GM23338 (cell line): Measurements from ENCODE around the gene TFIP11. TPM values are rescaled to one million over a fixed set of nuclear protein-coding genes. Genes with fewer than 3 reads are reported as not detected.

Experiments
- ATAC-seq: fragments of 200-7000 bp; cut with Tn5 transposase; 3 replicates; pipeline ENCODE4 v1.9.1; 2020
- DNase-seq: peaks from one replicate; pipeline ENCODE4 v3.0.0-alpha.2; 2015; ENCODE audit warnings: low spot score
- H2AFZ ChIP-seq: fragments of 200-600 bp; sonication (generic); 2 replicates; pipeline ENCODE4 v1.8.0; 2016; ENCODE audit warnings: antibody characterized with exemption, mild to moderate bottlenecking, moderate library complexity
- H3F3A ChIP-seq: fragments of 200-600 bp; sonication (generic); replicated peaks from 2 replicates; pipeline ENCODE4 v1.8.0; 2017; ENCODE audit warnings: antibody characterized with exemption, mixed run types, low read depth
- H3K27ac ChIP-seq: fragments of 200-600 bp; sonication (generic); 2 replicates; pipeline ENCODE4 v1.6.1; 2016; ENCODE audit warnings: low read depth
- H3K27me3 ChIP-seq: fragments of 200-600 bp; sonication (generic); 2 replicates; pipeline ENCODE4 v1.8.0; 2016; ENCODE audit warnings: mild to moderate bottlenecking, mixed run types, moderate library complexity; ENCODE audit not compliant: insufficient read depth
- H3K36me3 ChIP-seq: fragments of 200-600 bp; sonication (generic); 2 replicates; pipeline ENCODE4 v1.8.0; 2016; ENCODE audit warnings: mild to moderate bottlenecking; ENCODE audit not compliant: insufficient read depth
- H3K4me1 ChIP-seq: fragments of 200-600 bp; sonication (generic); 2 replicates; pipeline ENCODE4 v1.8.0; 2016; ENCODE audit warnings: mild to moderate bottlenecking, moderate library complexity; ENCODE audit not compliant: insufficient read depth
- H3K4me2 ChIP-seq: fragments of 200-600 bp; sonication (generic); 2 replicates; pipeline ENCODE4 v1.7.1; 2017; ENCODE audit warnings: mixed run types
- H3K4me3 ChIP-seq: fragments of 200-600 bp; sonication (generic); 2 replicates; pipeline ENCODE4 v1.6.1; 2016; ENCODE audit warnings: mixed run types
- H3K79me2 ChIP-seq: fragments of 200-600 bp; sonication (generic); replicated peaks from 2 replicates; pipeline ENCODE4 v1.8.0; 2017; ENCODE audit warnings: mild to moderate bottlenecking; ENCODE audit not compliant: insufficient read depth
- H3K9me2 ChIP-seq: fragments of 200-600 bp; sonication (generic); 2 replicates; pipeline ENCODE4 v1.8.0; 2017; ENCODE audit not compliant: insufficient read depth
- H4K20me1 ChIP-seq: fragments of 200-600 bp; sonication (generic); replicated peaks from 2 replicates; pipeline ENCODE4 v1.8.0; 2017; ENCODE audit warnings: mild to moderate bottlenecking; ENCODE audit not compliant: insufficient read depth
- H3K27ac Mint-ChIP-seq: 2 replicates; pipeline ENCODE4 v1.8.0; 2020; ENCODE audit warnings: inconsistent platforms, mild to moderate bottlenecking, moderate library complexity, mixed read lengths
- H3K27me3 Mint-ChIP-seq: 3 replicates; pipeline ENCODE4 v1.8.0; 2022; ENCODE audit warnings: low read depth, mild to moderate bottlenecking, moderate library complexity, mixed read lengths, inconsistent platforms; ENCODE audit not compliant: insufficient read depth, poor library complexity
- H3K36me3 Mint-ChIP-seq: 3 replicates; pipeline ENCODE4 v1.8.0; 2021; ENCODE audit warnings: low read depth, mild to moderate bottlenecking, inconsistent platforms, moderate library complexity, mixed read lengths
- H3K4me1 Mint-ChIP-seq: 3 replicates; pipeline ENCODE4 v1.8.0; 2020; ENCODE audit warnings: mild to moderate bottlenecking, inconsistent platforms, mixed read lengths
- H3K4me3 Mint-ChIP-seq: 3 replicates; pipeline ENCODE4 v1.8.0; 2021; ENCODE audit warnings: moderate library complexity, mild to moderate bottlenecking, inconsistent platforms, mixed read lengths
- H3K9me3 Mint-ChIP-seq: 3 replicates; pipeline ENCODE4 v1.8.0; 2020; ENCODE audit warnings: moderate library complexity, mild to moderate bottlenecking, inconsistent platforms, mixed read lengths
- CREB1 ChIP-seq: fragments of 250-450 bp; sonication (Bioruptor Pico); IDR thresholded peaks from 2 replicates; pipeline ENCODE4 v1.5.0; 2020; ENCODE audit warnings: low read depth, mild to moderate bottlenecking, moderate library complexity
- EZH2 ChIP-seq: fragments of 200-600 bp; sonication (generic); IDR thresholded peaks from one replicate; pipeline ENCODE4 v1.8.0; 2017; ENCODE audit warnings: antibody characterized with exemption, mild to moderate bottlenecking, low read depth; ENCODE audit not compliant: unreplicated experiment
- EZH2phosphoT487 ChIP-seq: fragments of 200-600 bp; sonication (generic); IDR thresholded peaks from one replicate; pipeline ENCODE4 v1.8.1; 2018; ENCODE audit warnings: antibody characterized with exemption; ENCODE audit not compliant: unreplicated experiment
- JUNB ChIP-seq: IDR thresholded peaks from one replicate; pipeline ENCODE4 v1.6.1; 2016; ENCODE audit warnings: antibody characterized with exemption; ENCODE audit not compliant: unreplicated experiment
- NANOG ChIP-seq: IDR thresholded peaks from 2 replicates; pipeline ENCODE4 v1.6.1; 2016; ENCODE audit warnings: antibody characterized with exemption, borderline replicate concordance
- POLR2AphosphoS5 ChIP-seq: IDR thresholded peaks from 2 replicates; pipeline ENCODE4 v1.6.1; 2016; ENCODE audit warnings: antibody characterized with exemption, low read depth
- STAT1 ChIP-seq: IDR thresholded peaks from one replicate; pipeline ENCODE4 v1.6.1; 2016; ENCODE audit warnings: antibody characterized with exemption; ENCODE audit not compliant: unreplicated experiment
- ZNF114 ChIP-seq: fragments of 250-450 bp; sonication (Bioruptor Pico); IDR thresholded peaks from 2 replicates; pipeline ENCODE4 v1.5.0; 2020; ENCODE audit warnings: mild to moderate bottlenecking, moderate library complexity
- ZNF331 ChIP-seq: fragments of 250-450 bp; sonication (Bioruptor Pico); IDR thresholded peaks from 2 replicates; pipeline ENCODE4 v1.5.0; 2020; ENCODE audit warnings: low read depth, mild to moderate bottlenecking, moderate library complexity
- polyA plus RNA-seq: library from polyadenylated mRNA; unstranded; fragments of >200 nt; fragmentation: Nextera tagmentation; extraction: Ambion mirVana; gene quantifications from 2 replicates; pipeline ENCODE4 v1.2.1, GENCODE V29; 2016
- total RNA-seq: library from RNA; depleted of rRNA; stranded (reverse); fragments of >200 nt; shearing (Covaris generic); gene quantifications from 2 replicates; pipeline ENCODE4 v1.2.3, GENCODE V29; 2014
- TF ChIP-seq, protein P1 (sequence below): IDR thresholded peaks from 2 replicates; pipeline ENCODE4 v1.6.1; 2016; ENCODE audit warnings: antibody characterized with exemption
- TF ChIP-seq, protein P2 (sequence below), 2 experiments: fragments of 200-600 bp in 1 of 2; sonication (generic) in 1 of 2; conservative IDR thresholded peaks; 2 replicates each; pipeline versions ENCODE4 v1.5.1 to v1.6.1; 2016 to 2017; ENCODE audit warnings: antibody characterized with exemption in 2 of 2, low read depth in 2 of 2, mild to moderate bottlenecking in 2 of 2, moderate library complexity in 1 of 2
- TF ChIP-seq, protein P3 (sequence below): IDR thresholded peaks from one replicate; pipeline ENCODE4 v1.6.1; 2018; ENCODE audit warnings: antibody characterized with exemption; ENCODE audit not compliant: unreplicated experiment

TFIP11 gene
- total and polyA plus RNA-seq, 2 experiments from 2014 or later: 17.1 to 26.2 TPM

DNA sequence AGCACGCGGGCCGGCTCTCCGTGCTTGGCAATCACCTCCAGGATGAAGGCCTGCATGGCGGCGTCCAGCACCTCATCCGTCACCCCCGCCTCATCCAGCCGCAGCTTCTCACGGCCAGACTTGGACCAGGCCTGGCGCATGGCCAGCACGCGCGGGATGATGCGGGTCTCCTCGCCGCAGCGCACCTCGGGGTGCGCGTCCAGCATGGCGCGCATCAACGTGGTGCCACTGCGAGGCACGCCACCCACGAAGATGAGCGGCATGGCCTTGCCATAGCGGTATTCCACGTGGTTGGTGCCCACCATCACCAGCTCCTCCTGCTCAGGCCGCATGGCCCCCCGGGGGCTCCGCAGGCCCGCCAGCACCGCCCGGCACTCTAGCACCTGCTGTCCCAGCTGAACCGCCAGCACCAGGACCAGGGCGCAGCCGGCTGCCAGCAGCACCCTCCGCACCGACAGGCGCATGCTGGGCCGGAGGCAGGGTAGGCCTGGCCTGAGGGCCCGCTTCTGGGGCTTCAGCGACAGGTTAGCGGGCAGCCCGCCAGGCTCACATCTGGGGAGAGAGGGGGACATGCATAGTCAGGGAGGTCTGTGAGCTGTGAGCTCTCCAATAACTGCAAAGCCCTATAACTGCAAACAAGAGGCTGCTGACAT lies 29.0 kb upstream of the TFIP11 start:
- ATAC-seq (no peak), DNase-seq (no peak)
- H3K4me1 ChIP-seq: no peaks in the 10 kb centered on the region
- H3K4me2 ChIP-seq: no peak overlapping the region
- H3K9me3 Mint-ChIP-seq: no peaks in the 10 kb centered on the region
- peaks cover 16% of the 10 kb centered on the region for H4K20me1 ChIP-seq
- H3K36me3 Mint-ChIP-seq: peaks cover 46% of the 10 kb centered on the region
- H3K4me3 ChIP-seq: no peak overlapping the region
- no peak overlapping the region for H3K27ac ChIP-seq
- H3F3A ChIP-seq: peaks cover 17% of the 10 kb centered on the region; the same call in 1 of the 2 replicates
- H3K27me3 Mint-ChIP-seq: no peaks in the 10 kb centered on the region
- peaks cover 32% of the 10 kb centered on the region for H3K79me2 ChIP-seq
- no peak overlapping the region for H3K27ac Mint-ChIP-seq
- H3K27me3 ChIP-seq: no peaks in the 10 kb centered on the region
- peaks cover 2% of the 10 kb centered on the region; the same call in 1 of the 3 replicates for H3K4me1 Mint-ChIP-seq
- H3K4me3 Mint-ChIP-seq: no peak overlapping the region
- TF ChIP-seq POLR2AphosphoS5 (no peak), NANOG (no peak), JUNB (no peak), ZNF114 (CRISPR knock-in tag) (no peak), CREB1 (CRISPR knock-in tag) (no peak)
- peaks cover 30% of the 10 kb centered on the region for H3K36me3 ChIP-seq
- H2AFZ ChIP-seq: no peak overlapping the region
- H3K9me2 ChIP-seq: no peaks in the 10 kb centered on the region

DNA sequence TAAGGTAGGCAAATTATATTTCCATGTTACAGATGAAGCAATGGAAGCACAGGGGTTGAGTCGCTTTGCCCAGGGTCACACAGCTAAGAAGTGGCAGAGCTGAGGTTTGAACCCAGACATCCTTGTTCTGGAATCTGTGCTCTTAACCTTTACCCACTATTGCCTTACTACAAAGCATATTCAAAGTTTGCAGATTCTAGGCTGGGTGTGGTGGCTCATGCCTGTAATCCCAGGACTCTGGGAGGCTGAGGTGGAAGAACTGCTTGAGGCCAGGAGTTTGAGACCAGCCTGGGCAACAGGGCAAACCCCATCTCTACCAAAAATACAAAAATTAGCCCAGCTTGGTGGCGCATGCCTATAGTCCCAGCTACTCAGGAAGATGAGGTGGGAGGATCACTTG lies 27.8 kb upstream of the TFIP11 start:
- ATAC-seq: no peak
- peaks cover 21% of the 10 kb centered on the region for H3K79me2 ChIP-seq
- peaks cover 51% of the 10 kb centered on the region for H3K36me3 Mint-ChIP-seq
- TF ChIP-seq, protein P1, sequence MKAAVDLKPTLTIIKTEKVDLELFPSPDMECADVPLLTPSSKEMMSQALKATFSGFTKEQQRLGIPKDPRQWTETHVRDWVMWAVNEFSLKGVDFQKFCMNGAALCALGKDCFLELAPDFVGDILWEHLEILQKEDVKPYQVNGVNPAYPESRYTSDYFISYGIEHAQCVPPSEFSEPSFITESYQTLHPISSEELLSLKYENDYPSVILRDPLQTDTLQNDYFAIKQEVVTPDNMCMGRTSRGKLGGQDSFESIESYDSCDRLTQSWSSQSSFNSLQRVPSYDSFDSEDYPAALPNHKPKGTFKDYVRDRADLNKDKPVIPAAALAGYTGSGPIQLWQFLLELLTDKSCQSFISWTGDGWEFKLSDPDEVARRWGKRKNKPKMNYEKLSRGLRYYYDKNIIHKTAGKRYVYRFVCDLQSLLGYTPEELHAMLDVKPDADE: no peak
- TF ChIP-seq, protein P2, sequence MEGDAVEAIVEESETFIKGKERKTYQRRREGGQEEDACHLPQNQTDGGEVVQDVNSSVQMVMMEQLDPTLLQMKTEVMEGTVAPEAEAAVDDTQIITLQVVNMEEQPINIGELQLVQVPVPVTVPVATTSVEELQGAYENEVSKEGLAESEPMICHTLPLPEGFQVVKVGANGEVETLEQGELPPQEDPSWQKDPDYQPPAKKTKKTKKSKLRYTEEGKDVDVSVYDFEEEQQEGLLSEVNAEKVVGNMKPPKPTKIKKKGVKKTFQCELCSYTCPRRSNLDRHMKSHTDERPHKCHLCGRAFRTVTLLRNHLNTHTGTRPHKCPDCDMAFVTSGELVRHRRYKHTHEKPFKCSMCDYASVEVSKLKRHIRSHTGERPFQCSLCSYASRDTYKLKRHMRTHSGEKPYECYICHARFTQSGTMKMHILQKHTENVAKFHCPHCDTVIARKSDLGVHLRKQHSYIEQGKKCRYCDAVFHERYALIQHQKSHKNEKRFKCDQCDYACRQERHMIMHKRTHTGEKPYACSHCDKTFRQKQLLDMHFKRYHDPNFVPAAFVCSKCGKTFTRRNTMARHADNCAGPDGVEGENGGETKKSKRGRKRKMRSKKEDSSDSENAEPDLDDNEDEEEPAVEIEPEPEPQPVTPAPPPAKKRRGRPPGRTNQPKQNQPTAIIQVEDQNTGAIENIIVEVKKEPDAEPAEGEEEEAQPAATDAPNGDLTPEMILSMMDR (conservative IDR thresholded peaks at IDR 0.05; ENCODE audit: low read depth in 2 of 2): no peak
- TF ChIP-seq CREB1 (CRISPR knock-in tag): no peak
- TF ChIP-seq EZH2phosphoT487: no peak
- no peak for TF ChIP-seq ZNF331
- no peak for TF ChIP-seq EZH2
- no peak for TF ChIP-seq STAT1
- TF ChIP-seq ZNF114 (CRISPR knock-in tag): no peak
- no peak for TF ChIP-seq NANOG
- TF ChIP-seq, protein P3, sequence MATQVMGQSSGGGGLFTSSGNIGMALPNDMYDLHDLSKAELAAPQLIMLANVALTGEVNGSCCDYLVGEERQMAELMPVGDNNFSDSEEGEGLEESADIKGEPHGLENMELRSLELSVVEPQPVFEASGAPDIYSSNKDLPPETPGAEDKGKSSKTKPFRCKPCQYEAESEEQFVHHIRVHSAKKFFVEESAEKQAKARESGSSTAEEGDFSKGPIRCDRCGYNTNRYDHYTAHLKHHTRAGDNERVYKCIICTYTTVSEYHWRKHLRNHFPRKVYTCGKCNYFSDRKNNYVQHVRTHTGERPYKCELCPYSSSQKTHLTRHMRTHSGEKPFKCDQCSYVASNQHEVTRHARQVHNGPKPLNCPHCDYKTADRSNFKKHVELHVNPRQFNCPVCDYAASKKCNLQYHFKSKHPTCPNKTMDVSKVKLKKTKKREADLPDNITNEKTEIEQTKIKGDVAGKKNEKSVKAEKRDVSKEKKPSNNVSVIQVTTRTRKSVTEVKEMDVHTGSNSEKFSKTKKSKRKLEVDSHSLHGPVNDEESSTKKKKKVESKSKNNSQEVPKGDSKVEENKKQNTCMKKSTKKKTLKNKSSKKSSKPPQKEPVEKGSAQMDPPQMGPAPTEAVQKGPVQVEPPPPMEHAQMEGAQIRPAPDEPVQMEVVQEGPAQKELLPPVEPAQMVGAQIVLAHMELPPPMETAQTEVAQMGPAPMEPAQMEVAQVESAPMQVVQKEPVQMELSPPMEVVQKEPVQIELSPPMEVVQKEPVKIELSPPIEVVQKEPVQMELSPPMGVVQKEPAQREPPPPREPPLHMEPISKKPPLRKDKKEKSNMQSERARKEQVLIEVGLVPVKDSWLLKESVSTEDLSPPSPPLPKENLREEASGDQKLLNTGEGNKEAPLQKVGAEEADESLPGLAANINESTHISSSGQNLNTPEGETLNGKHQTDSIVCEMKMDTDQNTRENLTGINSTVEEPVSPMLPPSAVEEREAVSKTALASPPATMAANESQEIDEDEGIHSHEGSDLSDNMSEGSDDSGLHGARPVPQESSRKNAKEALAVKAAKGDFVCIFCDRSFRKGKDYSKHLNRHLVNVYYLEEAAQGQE: no peak
- no peak for TF ChIP-seq POLR2AphosphoS5

More for the DNA sequence above, 27.8 kb upstream of the TFIP11 start:
- no peak overlapping the region for H2AFZ ChIP-seq
- H3K36me3 ChIP-seq: peaks cover 35% of the 10 kb centered on the region
- 0 out of 2 replicates have a peak, but pooled peaks cover 3% of the 10 kb centered on the region for H3K4me1 ChIP-seq
- Mint-ChIP-seq H3K27me3 (peaks cover 2% of the 10 kb centered on the region), H3K4me1 (no peaks in the 10 kb centered on the region), H3K4me3 (no peak overlapping the region), H3K27ac (no peak overlapping the region), H3K9me3 (no peaks in the 10 kb centered on the region)
- no peak overlapping the region for H3K4me2 ChIP-seq
- no peak overlapping the region for H3K27ac ChIP-seq
- H4K20me1 ChIP-seq: peaks cover 8% of the 10 kb centered on the region
- DNase-seq: no peak
- no peak overlapping the region for H3K4me3 ChIP-seq
- no peaks in the 10 kb centered on the region for H3K9me2 ChIP-seq
- H3F3A ChIP-seq: peaks cover 18% of the 10 kb centered on the region; the same call in 1 of the 2 replicates
- no peaks in the 10 kb centered on the region for H3K27me3 ChIP-seq
